ENCODE results near the gene CEP170B.

- TF ChIP-seq CTCF (IDR thresholded peaks at IDR 0.05) (no peak), POLR2A (IDR thresholded peaks at IDR 0.05) (no peak)
Measured at GRCh38 chr14:104935026-104935650, 70.1 kb downstream of the CEP170B start.

Measured in uterus (tissue), 2 donors.